Neuronal stem cell (in vitro differentiated cells): ENCODE measurements around the gene CAND2.

ENCODE experiments used
- DNase-seq: peaks from one replicate; pipeline ENCODE4 v3.0.0-alpha.2; 2013; ENCODE audit warnings: low spot score
- H2AFZ ChIP-seq: one replicate; pipeline ENCODE4 v1.6.1; 2013; ENCODE audit warnings: mild to moderate bottlenecking, low read length, inconsistent platforms
- H2AK5ac ChIP-seq: 2 replicates; pipeline ENCODE4 v1.6.1; 2013; ENCODE audit warnings: low read depth, mild to moderate bottlenecking, inconsistent platforms, low read length, moderate library complexity, mixed read lengths
- H2BK120ac ChIP-seq: 2 replicates; pipeline ENCODE4 v1.6.1; 2013; ENCODE audit warnings: low read depth, mild to moderate bottlenecking, inconsistent platforms, low read length, moderate library complexity, mixed read lengths
- H2BK12ac ChIP-seq: one replicate; pipeline ENCODE4 v1.6.1; 2013; ENCODE audit warnings: low read length, inconsistent platforms
- H2BK15ac ChIP-seq: 2 replicates; pipeline ENCODE4 v1.6.1; 2013; ENCODE audit warnings: mild to moderate bottlenecking, low read length, inconsistent platforms, mixed read lengths
- H2BK5ac ChIP-seq: one replicate; pipeline ENCODE4 v1.6.1; 2013; ENCODE audit warnings: inconsistent platforms, mild to moderate bottlenecking, low read length, moderate library complexity
- H3K14ac ChIP-seq: one replicate; pipeline ENCODE4 v1.6.1; 2013; ENCODE audit warnings: low read length, inconsistent platforms
- H3K18ac ChIP-seq: 2 replicates; pipeline ENCODE4 v1.6.1; 2013; ENCODE audit warnings: low read length, inconsistent platforms
- H3K23ac ChIP-seq: 2 replicates; pipeline ENCODE4 v1.6.1; 2013; ENCODE audit warnings: low read depth, mild to moderate bottlenecking, mixed read lengths, low read length, inconsistent platforms; ENCODE audit not compliant: poor library complexity
- H3K27ac ChIP-seq: replicated peaks from 3 replicates; pipeline ENCODE4 v1.5.1; 2013; ENCODE audit warnings: low read length, inconsistent platforms
- H3K27me3 ChIP-seq, 3 experiments: 2 replicates each; pipeline ENCODE4 v1.6.1; 2013; ENCODE audit warnings: low read length in 3 of 3, mild to moderate bottlenecking in 2 of 3, inconsistent platforms in 1 of 3, low read depth in 1 of 3, mixed read lengths in 1 of 3, moderate library complexity in 1 of 3; ENCODE audit not compliant: control insufficient read depth in 3 of 3, insufficient read depth in 3 of 3
- H3K36me3 ChIP-seq, 2 donors: replicated peaks in 1 of 2; 2 replicates each; pipeline ENCODE4 v1.6.1; 2013; ENCODE audit warnings: low read length in 2 of 2; ENCODE audit not compliant: control insufficient read depth in 2 of 2, insufficient read depth in 2 of 2
- H3K4ac ChIP-seq: 2 replicates; pipeline ENCODE4 v1.6.1; 2013; ENCODE audit warnings: inconsistent platforms, mild to moderate bottlenecking, low read length, moderate library complexity
- H3K4me1 ChIP-seq, 2 donors: 1 replicate in 1 of 2; 2 replicates in 1 of 2; pipeline ENCODE4 v1.6.1; 2013; ENCODE audit warnings: low read length in 2 of 2, low read depth in 1 of 2; ENCODE audit not compliant: control insufficient read depth in 2 of 2, insufficient read depth in 1 of 2
- H3K4me2 ChIP-seq: one replicate; pipeline ENCODE4 v1.6.1; 2013; ENCODE audit warnings: mild to moderate bottlenecking, low read length, inconsistent platforms; ENCODE audit not compliant: insufficient read depth, poor library complexity, severe bottlenecking
- H3K4me3 ChIP-seq, 2 donors: 2 replicates each; pipeline ENCODE4 v1.5.1; 2013; ENCODE audit warnings: low read length in 2 of 2, mild to moderate bottlenecking in 2 of 2, inconsistent platforms in 1 of 2, moderate library complexity in 1 of 2
- H3K79me1 ChIP-seq: one replicate; pipeline ENCODE4 v1.6.1; 2013; ENCODE audit warnings: low read depth, mild to moderate bottlenecking, inconsistent platforms, low read length, moderate library complexity
- H3K9ac ChIP-seq: one replicate; pipeline ENCODE4 v1.6.1; 2013; ENCODE audit warnings: mild to moderate bottlenecking, low read depth, low read length, inconsistent platforms; ENCODE audit not compliant: poor library complexity
- H3K9me3 ChIP-seq, 2 donors: replicated peaks in 1 of 2; 2 replicates each; pipeline versions ENCODE3 to v1.6.1; 2013; ENCODE audit warnings: low read length in 2 of 2, mild to moderate bottlenecking in 2 of 2, inconsistent platforms in 1 of 2, low read depth in 1 of 2, mixed read lengths in 1 of 2, moderate library complexity in 1 of 2; ENCODE audit not compliant: control insufficient read depth in 2 of 2, insufficient read depth in 1 of 2
- H4K8ac ChIP-seq: one replicate; pipeline ENCODE4 v1.6.1; 2013; ENCODE audit warnings: low read depth, mild to moderate bottlenecking, inconsistent platforms, low read length, moderate library complexity
- H4K91ac ChIP-seq: one replicate; pipeline ENCODE4 v1.6.1; 2013; ENCODE audit warnings: low read length, low read depth, mild to moderate bottlenecking, inconsistent platforms; ENCODE audit not compliant: poor library complexity
- WGBS, 2 donors: extraction: QIAGEN DNeasy Blood & Tissue Kit; methylation state at CpG; one replicate each; pipeline ENCODE4 v1.1.7; 2013; ENCODE audit warnings: missing lambda C conversion rate in 2 of 2, mixed read lengths in 1 of 2; ENCODE audit not compliant: insufficient read length in 2 of 2, insufficient replicate concordance in 1 of 2; ENCODE audit errors: extremely low coverage in 2 of 2; 5-methylcytosine and 5-hydroxymethylcytosine counted together

Gene CAND2

GRCh38 chr3:12809001-12809400 is 12.5 kb downstream of the CAND2 start:
- H3K18ac ChIP-seq = no peak overlapping the region
- no peak for DNase-seq
- no CpG with 5 or more reads among the region's 3 CpGs for WGBS, 2 donors
- H4K8ac ChIP-seq = no peak overlapping the region
- no peak overlapping the region for H2BK15ac ChIP-seq
- no peak overlapping the region for H2BK120ac ChIP-seq
- H3K27me3 ChIP-seq = no peaks in the 10 kb centered on the region
- H3K4me2 ChIP-seq = no peak overlapping the region
- no peak overlapping the region for H3K9ac ChIP-seq
- H3K79me1 ChIP-seq = no peaks in the 10 kb centered on the region
- H4K91ac ChIP-seq = no peak overlapping the region
- H3K4me1 ChIP-seq = peaks cover 4 to 6% of the 10 kb centered on the region in 2 donors
- no peak overlapping the region for H3K4ac ChIP-seq
- peaks cover 0 to 20% of the 10 kb centered on the region in 2 donors for H3K36me3 ChIP-seq
- no peak overlapping the region for H3K4me3 ChIP-seq
- H2BK5ac ChIP-seq = no peak overlapping the region
- H2BK12ac ChIP-seq = no peak overlapping the region
- H3K9me3 ChIP-seq = no peaks in the 10 kb centered on the region
- H3K27ac ChIP-seq = no peak overlapping the region
- peak overlapping the region; percentile 3 for H2AK5ac ChIP-seq
- H2AFZ ChIP-seq = no peak overlapping the region
- H3K23ac ChIP-seq = no peak overlapping the region
- no peak overlapping the region for H3K14ac ChIP-seq

DNA sequence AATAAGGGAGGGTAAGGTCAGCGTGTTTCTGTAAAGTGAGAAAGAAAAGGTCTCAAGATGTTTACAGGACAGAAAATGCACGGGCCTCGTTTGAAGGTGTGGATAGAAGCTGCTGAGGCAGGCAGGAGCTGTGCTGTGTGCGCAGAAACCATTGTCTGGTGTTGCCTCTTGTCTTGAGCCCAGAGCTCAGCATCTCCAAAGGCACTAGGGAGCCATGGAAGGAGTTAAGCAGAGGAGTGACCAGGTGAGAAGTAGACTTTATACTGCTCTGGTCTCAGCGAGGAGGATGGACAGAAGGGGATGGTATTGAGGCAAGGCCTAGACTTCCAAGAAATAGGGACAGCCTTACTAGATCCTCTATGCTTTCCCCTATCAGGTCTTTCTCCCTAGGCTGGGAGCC is 13.0 kb downstream of the CAND2 start:
- Histone ChIP-seq H4K8ac (no peak overlapping the region), H2AFZ (peak overlapping the region; percentile 93), H3K9ac (no peak overlapping the region), H2BK12ac (no peak overlapping the region), H3K23ac (no peak overlapping the region), H3K27me3 (no peaks in the 10 kb centered on the region), H3K4me3 (peak overlapping the region in 1 of 2 donors; percentile 47), H3K18ac (no peak overlapping the region), H2BK120ac (no peak overlapping the region), H3K4me1 (peaks cover 4 to 6% of the 10 kb centered on the region in 2 donors), H3K4ac (no peak overlapping the region), H4K91ac (no peak overlapping the region), H2BK15ac (no peak overlapping the region), H3K36me3 (peaks cover 0 to 19% of the 10 kb centered on the region in 2 donors), H3K9me3 (no peaks in the 10 kb centered on the region), H3K14ac (no peak overlapping the region), H3K79me1 (no peaks in the 10 kb centered on the region), H3K27ac (no peak overlapping the region), H3K4me2 (peak overlapping the region; percentile 95), H2AK5ac (no peak overlapping the region), H2BK5ac (no peak overlapping the region)
- DNase-seq = no peak
- WGBS, 2 donors = no CpG with 5 or more reads among the region's 5 CpGs

DNA sequence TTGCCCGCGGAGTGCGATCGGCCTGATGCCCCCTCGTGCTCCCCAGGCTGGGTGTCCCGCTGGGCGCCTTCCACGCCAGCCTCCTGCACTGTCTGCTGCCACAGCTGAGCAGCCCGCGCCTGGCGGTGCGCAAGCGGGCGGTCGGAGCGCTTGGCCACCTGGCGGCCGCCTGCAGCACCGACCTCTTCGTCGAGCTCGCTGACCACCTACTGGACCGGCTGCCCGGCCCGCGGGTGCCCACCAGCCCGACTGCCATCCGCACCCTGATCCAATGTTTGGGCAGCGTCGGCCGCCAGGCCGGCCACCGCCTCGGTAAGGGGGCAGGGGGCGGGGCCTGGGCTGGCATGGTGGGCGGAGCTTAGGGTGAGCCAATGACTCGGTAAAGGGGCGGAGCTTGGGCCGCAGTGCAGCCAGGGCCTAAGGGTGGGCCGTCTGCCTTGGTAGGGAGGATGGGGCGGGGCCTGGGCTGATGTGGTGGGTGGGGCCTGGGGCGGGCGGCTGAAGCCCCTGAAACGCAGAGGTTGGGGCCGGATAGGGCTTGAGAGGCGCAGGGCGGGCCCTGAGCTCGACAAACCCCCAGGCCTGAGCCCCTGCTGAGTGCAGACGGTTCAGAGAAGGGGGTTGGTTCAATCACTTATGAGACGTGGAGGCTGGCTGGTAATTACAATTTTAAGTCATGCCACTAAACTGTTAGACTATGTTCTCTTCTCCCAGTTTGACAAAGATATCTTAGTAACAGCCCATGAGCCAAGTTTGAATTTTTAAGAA is 13.7 kb downstream of the CAND2 start:
- Histone ChIP-seq H2BK120ac (no peak overlapping the region), H3K79me1 (no peaks in the 10 kb centered on the region), H2AK5ac (no peak overlapping the region), H3K18ac (peak overlapping the region; percentile 95), H3K4me3 (peak overlapping the region; percentile 47 to 81), H2BK15ac (peak overlapping the region; percentile 55), H4K8ac (no peak overlapping the region), H3K27me3 (no peaks in the 10 kb centered on the region), H3K4me1 (peaks cover 4 to 6% of the 10 kb centered on the region in 2 donors), H4K91ac (no peak overlapping the region), H2BK5ac (no peak overlapping the region), H3K4ac (no peak overlapping the region), H2AFZ (peak overlapping the region; percentile 93), H3K23ac (peak overlapping the region; percentile 83), H3K9me3 (no peaks in the 10 kb centered on the region), H2BK12ac (no peak overlapping the region), H3K4me2 (peak overlapping the region; percentile 95), H3K27ac (no peak overlapping the region), H3K14ac (peak overlapping the region; percentile 96), H3K9ac (peak overlapping the region; percentile 86), H3K36me3 (peaks cover 2 to 16% of the 10 kb centered on the region in 2 donors)
- DNase-seq = peak; percentile 96
- no CpG with 5 or more reads among the region's 50 CpGs for WGBS, 2 donors

- Histone ChIP-seq H2AFZ (peak overlapping the region; percentile 93), H3K4ac (no peak overlapping the region), H3K4me3 (no peak overlapping the region), H4K91ac (no peak overlapping the region), H2AK5ac (no peak overlapping the region), H2BK15ac (peak overlapping the region; percentile 16), H3K14ac (no peak overlapping the region), H3K18ac (no peak overlapping the region), H3K36me3 (peaks cover 2 to 15% of the 10 kb centered on the region in 2 donors), H4K8ac (no peak overlapping the region), H3K4me2 (no peak overlapping the region), H3K9me3 (no peaks in the 10 kb centered on the region), H3K27me3 (no peaks in the 10 kb centered on the region), H3K27ac (no peak overlapping the region), H3K23ac (no peak overlapping the region), H2BK5ac (no peak overlapping the region), H3K9ac (peak overlapping the region; percentile 65), H3K4me1 (peaks cover 4 to 6% of the 10 kb centered on the region in 2 donors), H2BK12ac (no peak overlapping the region), H2BK120ac (no peak overlapping the region), H3K79me1 (no peaks in the 10 kb centered on the region)
- DNase-seq = no peak
- WGBS, 2 donors = no CpG with 5 or more reads among the region's 5 CpGs
Measured at GRCh38 chr3:12810961-12811360, 14.5 kb downstream of the CAND2 start.
